ENCODE measurements around the gene CSF3R.

DNA sequence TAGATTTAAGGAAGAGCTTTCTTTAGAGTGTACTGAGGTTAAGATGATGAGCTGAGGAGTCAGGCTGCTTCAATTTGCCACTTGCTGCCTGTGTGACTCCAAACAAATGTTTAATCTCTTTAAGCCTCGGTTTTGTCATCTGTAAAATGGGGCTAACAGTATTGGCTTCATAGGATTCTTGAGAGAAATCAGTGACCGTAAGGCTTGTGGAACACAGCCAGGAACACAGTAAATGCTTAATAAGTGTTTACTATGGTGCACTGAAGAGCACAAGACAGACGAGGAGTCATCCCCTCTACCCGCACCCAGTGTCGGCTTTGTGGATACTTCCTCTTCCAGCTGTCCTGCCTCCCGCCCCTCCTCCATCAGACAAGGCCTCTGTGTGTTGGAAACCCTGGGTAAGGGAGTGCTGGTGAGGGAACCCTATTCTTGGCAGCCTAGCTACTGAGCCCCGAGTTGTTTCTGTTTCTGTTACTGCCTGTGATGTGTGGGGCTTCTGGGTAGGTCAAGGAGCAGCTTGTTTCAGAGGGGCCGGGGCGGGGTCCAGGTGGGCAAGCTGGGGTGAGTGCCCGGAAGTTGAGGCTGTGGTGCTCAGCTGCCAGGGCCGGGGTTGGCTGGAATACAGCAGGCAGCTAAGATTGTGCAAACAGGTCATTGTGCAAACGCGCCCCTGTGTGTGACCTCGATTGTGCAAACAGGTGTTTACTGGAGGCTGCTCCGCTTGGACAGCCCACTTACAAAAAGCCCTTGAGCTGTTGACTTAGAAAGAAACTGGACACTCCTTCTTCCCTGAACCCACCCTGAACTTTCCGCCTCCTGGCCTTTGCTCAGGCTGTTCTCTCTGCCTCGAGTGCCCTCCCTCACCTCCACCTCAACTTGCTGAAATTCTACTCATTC is 4.0 kb upstream of the CSF3R start:
- TF ChIP-seq, protein P1, sequence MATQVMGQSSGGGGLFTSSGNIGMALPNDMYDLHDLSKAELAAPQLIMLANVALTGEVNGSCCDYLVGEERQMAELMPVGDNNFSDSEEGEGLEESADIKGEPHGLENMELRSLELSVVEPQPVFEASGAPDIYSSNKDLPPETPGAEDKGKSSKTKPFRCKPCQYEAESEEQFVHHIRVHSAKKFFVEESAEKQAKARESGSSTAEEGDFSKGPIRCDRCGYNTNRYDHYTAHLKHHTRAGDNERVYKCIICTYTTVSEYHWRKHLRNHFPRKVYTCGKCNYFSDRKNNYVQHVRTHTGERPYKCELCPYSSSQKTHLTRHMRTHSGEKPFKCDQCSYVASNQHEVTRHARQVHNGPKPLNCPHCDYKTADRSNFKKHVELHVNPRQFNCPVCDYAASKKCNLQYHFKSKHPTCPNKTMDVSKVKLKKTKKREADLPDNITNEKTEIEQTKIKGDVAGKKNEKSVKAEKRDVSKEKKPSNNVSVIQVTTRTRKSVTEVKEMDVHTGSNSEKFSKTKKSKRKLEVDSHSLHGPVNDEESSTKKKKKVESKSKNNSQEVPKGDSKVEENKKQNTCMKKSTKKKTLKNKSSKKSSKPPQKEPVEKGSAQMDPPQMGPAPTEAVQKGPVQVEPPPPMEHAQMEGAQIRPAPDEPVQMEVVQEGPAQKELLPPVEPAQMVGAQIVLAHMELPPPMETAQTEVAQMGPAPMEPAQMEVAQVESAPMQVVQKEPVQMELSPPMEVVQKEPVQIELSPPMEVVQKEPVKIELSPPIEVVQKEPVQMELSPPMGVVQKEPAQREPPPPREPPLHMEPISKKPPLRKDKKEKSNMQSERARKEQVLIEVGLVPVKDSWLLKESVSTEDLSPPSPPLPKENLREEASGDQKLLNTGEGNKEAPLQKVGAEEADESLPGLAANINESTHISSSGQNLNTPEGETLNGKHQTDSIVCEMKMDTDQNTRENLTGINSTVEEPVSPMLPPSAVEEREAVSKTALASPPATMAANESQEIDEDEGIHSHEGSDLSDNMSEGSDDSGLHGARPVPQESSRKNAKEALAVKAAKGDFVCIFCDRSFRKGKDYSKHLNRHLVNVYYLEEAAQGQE (IDR thresholded peaks at IDR 0.05; ENCODE audit: insufficient read depth in 1 of 2, low read depth in 2 of 2, low read length in 2 of 2) = no peak
- TF ChIP-seq POLR2AphosphoS5 (IDR thresholded peaks at IDR 0.05; ENCODE audit: low read depth, low read length) = no peak
- TF ChIP-seq SIN3A (IDR thresholded peaks at IDR 0.05; ENCODE audit: borderline replicate concordance, insufficient read depth, low read length) = no peak
- no peak for TF ChIP-seq TAF1 (IDR thresholded peaks at IDR 0.05; ENCODE audit: borderline replicate concordance, insufficient read depth, low read length)
- TF ChIP-seq FOXP2 (optimal IDR thresholded peaks at IDR 0.05; ENCODE audit: borderline replicate concordance, extremely low read depth, extremely low read length, insufficient read depth) = peak; percentile 49
